ENCODE results near the gene SNPH.
A peak's percentile ranks its signal among the peaks of the same experiment; 100 is the strongest.

The SNPH gene

DNA sequence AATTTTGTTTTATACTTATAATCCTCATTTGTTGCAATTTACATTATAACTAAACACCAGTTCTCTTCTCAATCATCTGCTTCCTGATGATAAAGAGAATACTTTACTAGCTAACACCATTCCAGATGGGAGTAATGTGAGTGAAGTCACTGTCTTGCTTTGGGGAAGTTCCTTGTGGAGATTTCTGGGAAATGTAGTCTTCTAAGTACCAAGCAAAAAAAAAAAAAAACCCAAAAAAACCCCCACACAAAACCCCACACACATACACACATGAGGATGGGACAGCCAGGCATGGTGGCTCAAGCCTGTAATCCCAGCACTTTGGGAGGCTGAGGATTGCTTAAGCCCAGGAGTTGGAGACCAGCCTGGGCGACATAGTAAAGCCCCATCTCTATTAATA lies 2.2 kb upstream of the SNPH start:
- no peak for DNase-seq

DNA sequence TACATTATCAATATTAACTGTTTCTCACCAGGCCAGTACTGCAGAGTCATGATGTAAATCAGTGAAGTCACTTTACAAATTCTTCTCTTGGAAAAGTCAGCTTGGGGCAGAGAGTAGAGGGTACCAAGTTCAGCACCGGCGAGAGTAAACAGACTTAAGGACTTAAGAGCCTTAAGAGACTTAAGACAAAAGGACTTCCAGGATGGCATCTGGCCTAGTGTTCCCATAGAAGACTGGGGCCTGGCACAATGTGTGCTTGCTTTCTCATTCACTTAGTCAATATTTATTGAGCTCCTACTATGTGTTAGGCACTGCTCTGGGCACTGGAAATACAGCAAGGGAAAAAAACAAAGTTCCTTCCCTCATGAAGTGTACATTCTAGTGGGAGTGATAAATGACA lies 1.4 kb upstream of the SNPH start:
- no peak for DNase-seq

DNA sequence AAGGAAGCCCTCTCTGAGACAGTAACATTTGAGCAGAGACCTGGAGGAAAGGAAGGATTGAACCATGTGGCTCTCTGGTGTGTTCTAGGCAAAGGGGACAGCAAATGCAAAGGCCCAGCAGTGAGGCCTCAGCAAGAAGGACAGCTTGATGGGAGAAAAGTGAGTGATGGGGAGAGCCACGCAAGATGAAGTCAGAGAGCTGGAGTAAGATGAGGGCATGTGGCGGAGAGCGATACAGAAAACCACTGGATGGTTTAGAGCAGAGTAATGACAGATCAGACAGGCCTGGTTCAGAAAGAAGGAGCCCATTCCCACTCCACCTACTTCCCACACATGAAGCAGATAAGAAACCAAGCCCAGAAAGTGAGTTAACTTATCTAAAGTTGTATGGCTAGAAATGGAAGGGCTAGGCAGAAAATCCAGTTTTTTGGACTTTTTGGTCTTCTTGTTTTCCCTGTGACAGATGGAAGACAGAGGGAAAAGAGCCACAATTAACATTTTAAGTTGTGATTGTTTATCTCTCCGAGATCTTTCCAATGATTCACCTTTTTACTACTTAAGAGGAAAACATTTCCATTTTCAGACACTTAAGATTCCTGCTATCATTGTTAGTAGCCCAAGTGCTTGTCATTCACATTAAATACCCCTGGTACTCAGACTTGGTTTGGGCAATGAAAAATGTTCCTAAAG lies 723 bp upstream of the SNPH start:
- no peak for DNase-seq

DNA sequence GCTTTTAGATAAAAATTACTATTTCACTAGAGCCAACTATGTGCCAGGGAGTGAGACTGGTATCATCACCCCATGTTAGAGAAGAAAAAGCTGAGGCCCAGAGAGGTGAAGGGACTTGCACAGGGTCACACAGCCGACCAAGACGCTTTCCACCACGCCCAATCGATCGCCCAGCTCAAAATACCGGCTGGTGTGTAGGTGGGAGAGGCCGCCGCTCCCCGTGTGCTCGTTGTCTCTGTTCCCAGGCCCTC lies 253 bp upstream of the SNPH start:
- no peak for DNase-seq

DNA sequence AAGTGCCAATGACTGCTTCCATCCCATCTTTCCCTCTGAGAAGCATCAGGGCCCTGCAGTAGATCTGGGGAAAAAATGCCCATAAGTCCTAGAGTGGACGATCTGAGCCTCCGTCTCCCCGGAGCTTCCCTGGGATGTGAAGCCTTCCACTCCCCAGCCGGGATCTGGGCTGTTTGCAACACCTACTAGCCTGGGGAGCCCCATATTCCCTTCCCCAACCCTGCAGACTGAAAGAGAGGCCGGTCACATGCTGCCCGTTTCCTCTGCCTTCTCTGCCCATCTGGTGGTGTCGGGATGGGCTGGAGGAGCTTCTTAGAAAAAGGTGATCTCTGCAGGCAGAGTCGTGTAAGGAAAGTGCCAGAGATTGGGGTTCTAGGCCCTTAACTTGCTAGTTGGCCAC lies 1.1 kb downstream of the SNPH start:
- DNase-seq = no peak

DNA sequence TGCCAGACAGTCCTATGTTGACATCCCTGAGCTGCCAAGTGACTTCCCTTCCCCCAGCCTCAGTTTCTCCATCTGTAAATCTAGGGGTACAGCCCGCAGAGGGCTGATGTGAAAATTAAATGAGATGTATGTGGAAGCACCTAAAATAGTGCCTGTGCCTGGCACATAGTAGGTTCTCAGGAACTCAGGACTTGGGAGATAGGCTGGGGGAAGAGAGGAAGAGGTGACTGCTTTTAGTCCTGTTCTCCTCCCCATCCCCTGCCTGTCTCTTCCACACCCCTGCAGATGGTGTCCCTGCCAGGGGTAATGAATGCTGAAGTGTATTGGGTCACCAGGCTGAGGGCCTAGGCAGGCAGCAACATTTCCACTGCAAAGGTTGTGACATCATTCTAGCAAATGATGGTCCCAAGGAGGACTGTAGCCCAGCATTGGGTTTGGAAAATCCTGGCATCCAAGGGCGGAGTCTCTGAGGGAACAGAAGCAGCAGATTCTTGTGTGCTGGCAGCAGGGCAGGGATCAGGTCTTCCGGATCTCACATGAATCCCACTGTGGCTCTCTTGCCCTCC lies 1.8 kb downstream of the SNPH start:
- no peak for DNase-seq

DNA sequence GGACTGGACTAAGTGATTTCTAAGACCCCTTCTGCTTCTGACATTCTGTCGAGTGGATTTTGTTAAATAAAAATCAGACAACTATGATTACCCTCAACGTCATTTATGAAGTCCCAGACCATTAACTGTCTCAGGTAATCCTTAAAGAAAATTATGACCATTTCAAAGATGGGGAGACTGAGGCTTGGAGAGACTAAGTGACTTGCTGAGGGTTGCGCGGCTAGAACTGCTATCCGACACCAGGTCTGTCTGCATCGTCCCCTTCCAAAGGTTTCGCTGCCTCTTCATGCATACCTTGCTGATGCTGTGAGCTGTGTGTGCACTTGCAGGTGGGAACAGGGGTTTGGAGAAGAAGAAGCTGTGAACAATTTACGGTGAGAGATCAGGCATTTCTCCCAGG lies 3.1 kb downstream of the SNPH start:
- DNase-seq = no peak

DNA sequence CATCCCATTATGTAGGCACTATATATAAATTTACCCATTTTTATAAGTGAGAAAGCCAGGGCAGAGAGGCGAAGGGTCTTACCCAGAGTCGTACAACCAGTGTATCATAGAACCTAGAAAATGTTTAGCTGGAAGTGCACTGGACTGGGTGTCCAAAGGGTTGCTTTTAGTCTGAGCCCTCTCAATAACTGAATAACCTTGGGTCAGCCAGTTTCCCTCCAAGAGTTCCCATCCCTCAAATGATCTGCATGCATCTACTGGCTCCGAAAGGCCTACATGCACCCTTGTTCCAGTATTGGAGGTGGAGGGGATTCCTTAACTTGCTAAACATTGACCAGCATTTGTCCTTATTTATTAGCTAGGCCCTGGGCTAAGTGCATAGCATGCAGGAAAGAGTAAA lies 3.8 kb downstream of the SNPH start:
- no peak for DNase-seq

DNA sequence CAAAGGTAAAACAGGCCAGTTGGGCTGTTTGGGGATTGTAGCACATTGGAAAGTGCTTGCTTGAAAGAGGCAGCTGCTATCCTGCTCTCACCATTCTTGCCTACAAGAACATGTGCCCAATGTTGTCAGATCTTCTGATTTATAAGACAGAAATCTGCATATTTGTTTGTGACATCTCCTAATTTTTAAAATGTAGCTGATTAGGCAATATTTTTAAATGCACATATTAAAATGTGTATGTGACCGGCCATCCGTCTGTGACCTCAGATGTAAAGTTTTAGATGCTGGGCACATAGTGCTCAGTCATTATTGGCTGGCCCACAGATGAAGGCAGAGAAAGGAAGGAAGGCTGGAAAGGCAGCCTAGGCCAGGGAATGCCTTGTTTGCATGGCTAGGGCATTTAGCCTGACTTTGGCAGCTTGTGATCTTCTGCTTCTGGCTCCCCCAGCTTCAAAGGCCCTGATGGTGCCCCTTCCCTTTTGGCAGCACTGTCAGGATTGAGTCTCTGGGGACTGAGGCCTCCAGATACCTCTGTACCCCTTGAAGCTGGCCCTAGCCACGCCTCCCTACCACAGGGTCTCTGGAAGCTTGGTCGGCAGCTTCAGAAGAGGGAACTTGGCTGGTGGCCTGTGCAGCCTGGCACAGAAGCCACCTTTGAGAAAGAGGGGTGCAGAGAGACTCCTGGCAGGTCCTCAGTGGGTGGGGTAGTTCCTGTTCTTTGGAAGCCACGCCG lies 6.4 kb downstream of the SNPH start:
- peak in 21 of 56 donors; percentile 19 to 76 (median 41) for DNase-seq

DNA sequence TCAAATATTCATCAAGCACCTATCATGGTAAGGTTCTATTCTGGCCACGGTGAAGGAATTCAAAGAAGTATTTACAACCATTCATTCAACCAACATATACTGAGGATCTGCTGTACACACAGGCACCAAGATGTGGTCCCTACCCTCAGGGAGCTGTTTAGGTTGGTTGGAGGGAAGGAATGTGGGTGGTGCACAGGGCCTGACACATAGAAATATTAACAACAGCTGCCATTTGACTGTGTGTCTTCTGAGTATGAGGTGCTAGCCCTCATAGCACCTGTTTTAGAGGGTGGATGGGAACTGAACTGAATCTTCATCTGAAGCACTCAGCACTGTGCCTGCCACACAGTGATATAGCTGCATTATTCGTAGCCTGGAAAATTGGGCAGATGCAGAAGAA lies 7.3 kb downstream of the SNPH start:
- DNase-seq = no peak

DNA sequence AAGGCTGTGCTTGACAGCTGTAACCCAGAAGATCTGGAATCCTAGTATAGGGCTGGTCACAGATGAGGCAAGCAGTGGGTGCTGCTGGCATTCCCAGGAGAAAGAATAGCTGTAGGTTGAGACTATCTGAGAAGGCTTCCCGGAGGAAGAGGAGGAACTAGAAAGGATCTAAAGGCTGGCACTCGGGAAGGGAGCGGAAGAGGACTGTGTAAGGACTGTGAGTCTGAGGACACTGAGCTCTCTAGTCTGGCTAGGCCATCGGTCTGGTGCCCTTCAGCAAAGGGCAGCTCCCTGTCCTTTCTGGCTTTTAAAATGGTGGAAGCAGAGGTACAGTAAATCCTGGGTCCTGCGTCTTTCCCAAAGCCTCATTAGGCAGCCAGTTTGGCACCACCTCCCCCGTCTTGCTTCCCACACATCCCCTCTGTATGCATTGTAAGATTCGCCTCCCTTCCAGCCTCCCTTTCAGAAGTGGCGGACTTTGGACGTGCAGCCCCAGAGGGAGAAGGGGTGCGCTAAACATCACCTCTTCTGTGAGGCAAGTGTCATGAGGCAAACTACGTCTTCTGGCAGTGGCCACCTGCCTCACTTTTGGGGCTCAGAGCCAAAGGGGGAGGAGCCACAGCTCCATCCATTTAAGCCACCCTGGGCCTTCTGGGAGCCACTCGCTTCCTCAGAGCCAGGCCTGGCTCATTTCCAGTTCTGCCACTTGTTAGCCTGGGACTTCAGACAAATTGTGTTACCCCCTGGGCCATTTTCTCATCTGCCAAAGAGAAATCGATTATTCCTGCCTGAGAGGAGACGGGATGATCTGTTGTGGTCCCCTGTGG lies 8.6 kb downstream of the SNPH start:
- DNase-seq = peak in 15 of 56 donors; percentile 17 to 59 (median 44)

DNA sequence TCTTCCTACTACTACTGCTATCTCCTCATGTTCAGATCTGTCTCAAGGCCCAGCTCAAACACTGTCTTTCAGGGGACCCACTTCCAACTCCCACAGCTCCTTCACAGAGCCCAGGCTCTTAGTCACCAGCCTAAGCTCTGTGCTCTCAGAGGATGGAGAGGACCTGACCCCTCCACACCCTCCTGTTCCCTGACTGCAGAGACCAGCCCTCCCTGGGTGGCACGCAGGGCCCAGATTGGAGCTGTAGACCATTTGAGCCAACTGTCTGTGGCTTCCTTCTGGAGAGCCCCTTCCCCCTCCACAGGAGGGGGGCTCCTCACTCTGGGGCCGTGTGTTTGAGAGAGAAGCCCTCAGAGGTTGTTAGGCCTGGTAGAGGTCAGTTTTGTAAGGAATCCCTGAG lies 9.8 kb downstream of the SNPH start:
- DNase-seq = no peak

DNA sequence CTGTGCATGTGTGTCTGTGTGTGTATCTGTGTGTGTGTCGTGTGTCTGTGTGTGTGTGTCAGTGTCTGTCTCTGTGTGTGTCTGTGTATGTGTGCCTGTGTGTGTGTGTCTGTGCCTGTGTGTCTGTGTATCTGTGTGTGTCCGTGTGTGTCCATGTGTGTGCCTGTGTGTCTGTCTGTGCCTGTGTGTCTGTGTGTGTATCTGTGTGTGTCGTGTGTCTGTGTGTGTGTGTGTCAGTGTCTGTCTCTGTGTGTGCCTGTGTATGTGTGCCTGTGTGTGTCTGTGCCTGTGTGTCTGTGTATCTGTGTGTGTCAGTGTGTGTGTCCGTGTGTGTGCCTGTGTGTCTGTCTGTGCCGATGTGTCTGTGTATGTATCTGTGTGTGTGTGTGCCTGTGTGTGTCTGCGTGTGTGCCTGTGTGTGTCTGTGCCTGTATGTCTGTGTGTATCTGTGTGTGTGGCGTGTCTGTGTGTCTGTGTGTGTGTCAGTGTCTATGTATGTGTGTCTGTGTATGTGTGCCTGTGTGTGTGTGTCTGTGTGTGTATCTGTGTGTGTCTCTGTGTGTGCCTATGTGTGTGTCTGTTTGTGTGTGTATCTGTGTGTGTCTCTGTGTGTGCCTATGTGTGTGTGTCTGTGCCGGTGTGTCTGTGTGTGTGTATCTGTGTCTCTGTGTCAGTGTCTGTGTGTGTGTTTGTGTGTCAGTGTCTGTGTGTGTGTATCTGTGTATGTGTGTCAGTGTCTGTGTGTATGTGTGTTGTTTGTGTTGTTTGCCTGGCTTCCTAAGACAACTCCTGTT lies 11.6 kb downstream of the SNPH start:
- DNase-seq = no peak

DNA sequence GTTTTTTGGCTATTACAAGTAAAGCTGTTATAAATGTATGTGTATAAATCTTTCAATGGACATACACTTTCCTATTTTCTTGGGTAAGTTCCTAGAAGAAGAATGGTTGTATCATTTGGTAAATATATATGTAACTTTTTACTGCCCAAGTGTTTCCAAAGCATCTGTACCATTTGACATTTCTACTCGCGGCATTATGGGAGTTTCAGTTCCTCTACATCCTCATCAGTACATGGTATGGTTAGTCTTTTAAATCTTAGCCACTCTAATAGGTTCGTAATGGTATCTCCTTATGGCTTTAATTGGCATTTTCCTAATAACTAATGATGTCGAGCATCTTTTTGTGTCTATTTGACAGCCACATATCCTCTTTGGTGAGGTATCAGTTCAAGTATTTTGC lies 12.9 kb downstream of the SNPH start:
- DNase-seq = no peak

DNA sequence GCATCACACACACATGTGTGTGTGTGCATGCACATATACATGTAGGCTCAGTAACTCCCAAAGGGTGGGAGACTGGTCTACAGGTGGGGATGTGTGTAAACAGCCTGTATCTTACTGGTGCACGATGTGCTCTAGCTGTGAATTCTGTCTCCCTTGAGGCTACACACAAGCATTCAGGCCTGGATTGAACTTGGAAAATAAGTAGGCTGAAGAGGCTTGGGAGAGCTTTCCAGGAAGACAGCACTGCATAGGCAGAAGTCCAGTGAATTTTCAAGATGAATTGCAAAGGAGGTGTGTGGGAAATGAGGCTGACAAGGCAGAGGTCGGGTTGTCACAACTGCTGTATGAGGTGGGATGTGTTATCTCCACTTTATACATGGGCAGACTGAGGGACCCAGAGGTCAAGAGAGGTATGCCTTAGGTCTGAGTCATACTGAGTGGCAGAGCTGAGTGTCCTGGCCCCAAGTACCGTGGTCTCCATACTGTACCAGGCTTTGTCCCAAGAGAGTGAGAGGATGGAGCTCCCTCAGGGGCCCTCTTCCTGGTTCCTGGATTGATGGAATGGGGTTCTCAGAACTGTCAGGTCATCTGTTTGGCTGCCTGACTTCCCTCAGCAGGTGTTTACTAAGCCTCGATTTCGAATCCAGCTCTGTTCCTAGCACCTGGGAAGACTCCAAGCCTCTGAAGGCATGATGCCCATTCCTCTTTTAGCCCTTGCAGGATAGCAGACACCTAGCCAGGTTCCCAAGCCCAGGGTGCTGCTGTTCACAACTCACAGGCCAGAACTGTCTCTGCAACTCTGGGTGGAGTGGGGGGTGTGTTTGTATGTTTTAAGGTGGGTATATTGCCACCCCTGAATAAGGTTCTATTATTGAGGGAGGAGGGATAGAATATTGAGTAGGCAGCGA lies 14.4 kb downstream of the SNPH start:
- DNase-seq = no peak

DNA sequence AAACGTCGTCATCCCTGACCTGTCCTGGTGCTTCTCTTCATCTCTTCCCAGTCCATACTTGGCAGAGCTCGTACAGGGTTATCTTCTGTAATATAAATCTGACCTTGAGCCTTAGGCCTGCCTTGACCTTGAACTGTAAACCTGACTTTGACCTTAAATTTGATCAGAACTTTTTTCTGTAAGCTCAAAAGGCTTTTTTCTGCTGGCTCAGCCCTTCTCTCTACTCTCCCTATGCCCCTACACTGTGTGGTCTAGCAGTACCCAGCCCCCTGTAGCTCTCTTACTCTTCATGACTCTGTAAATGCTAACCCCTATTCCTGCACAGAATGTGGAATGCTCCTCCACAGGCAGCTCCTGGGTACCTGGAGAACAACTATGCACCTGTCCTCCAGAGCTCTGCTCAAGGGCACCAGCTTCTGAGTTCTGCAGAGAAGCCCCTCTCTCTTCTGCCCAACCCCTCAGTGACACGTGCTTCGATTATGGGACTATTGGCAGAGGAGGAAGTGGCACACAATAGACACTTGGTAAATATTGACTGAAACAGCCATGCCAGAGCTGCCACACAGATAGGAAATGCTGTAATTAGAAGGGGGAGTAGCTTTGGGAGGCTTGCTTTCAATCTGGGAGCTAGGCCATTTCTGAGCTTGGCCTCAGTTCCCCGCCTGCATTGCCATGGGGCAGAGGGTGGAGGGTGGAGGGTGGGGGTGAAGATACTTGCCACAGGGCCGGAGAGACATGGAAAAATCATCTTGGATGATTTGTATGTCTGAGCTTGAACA lies 15.4 kb downstream of the SNPH start:
- peak in 2 of 56 donors; percentile 13 to 27 for DNase-seq

DNA sequence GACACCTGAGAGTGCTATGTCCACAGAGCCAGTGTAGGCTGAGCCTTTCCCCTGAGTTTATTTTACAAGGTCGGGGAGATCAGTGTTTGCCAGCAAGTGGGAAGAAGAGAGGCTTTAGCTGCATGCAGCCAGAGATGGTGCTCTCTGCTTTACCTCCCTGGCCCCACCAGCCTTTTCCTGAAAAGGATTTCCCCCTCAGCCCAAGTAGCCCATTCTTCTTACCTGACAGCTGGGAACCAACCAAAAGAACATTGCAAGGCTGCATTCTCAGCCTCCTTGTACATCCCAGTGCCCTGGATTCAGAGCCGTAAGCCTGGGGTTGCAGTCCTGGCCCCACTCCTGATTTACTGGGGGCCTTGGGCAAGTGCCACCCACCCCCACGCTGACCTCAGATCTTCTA lies 16.9 kb downstream of the SNPH start:
- no peak for DNase-seq

DNA sequence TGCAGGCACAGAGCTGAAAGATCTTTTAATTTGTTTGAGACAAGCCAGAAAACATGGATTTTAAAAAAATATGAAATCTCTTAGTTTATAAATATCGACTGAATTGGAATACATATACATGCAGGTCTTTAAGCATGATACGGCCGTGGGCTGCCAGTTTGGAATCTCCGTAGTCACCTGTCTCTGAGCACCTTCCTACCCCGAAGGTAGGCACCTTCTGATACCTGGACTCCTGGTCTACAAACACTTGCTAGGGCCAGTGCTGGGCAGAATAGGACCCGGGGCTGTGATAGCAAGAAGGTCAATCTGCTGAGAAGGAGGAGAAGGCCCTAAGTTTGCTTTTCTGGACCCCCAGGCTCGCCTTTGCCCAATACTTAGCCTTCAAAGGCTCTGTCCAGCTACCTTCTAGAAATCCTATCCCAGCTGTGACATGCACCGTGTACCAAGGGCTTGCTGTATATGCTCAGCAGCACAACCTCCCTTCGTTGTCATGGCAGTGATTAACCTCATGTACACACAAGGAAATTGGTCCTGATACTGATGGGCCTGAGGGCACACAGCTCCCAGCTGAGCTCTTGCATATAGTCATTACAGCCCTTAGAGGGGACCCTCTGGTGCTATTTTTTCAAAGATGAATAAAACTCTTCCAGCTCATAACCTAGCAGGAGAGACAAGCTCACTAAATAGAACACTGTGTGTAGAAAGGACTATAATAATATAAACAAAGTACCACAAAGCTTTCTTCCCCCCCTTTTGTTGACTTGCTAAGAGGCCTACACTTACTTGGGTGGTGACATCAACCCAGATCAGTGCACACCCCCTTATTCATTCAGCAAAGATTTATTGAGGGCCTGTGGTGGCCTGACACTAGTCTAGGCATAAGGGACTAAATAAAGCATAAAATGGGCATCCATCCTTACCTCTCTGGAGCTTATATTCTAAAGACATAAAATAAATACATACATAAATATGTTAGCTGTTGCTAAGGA lies 17.7 kb downstream of the SNPH start:
- no peak for DNase-seq
